Aorta (tissue), 5 donors: ENCODE results near the gene SLC38A3. TPM values are rescaled to one million over a fixed set of nuclear protein-coding genes. Genes with fewer than 3 reads are reported as not detected.

Experiments
- ATAC-seq: fragments of 200-7000 bp; cut with Tn5 transposase; one replicate; pipeline ENCODE4 v1.9.1; 2022; ENCODE audit warnings: moderate library complexity; ENCODE audit not compliant: low FRiP score
- DNase-seq, 2 donors: peaks; one replicate each; pipeline ENCODE4 v3.0.0-alpha.2; 2020
- H3K27ac ChIP-seq, 2 donors: one replicate each; pipeline ENCODE4 v1.5.1; 2013; ENCODE audit warnings: low read length in 2 of 2, mild to moderate bottlenecking in 2 of 2, moderate library complexity in 2 of 2, control low read depth in 1 of 2, inconsistent platforms in 1 of 2, low read depth in 1 of 2
- H3K27me3 ChIP-seq, 2 donors: one replicate each; pipeline ENCODE4 v1.6.1; 2013; ENCODE audit warnings: control low read depth in 1 of 2, low read length in 1 of 2, mild to moderate bottlenecking in 1 of 2, moderate library complexity in 1 of 2; ENCODE audit not compliant: insufficient read depth in 2 of 2, control insufficient read depth in 1 of 2
- H3K36me3 ChIP-seq, 2 donors: one replicate each; pipeline ENCODE4 v1.6.1; 2013; ENCODE audit warnings: control low read depth in 1 of 2, low read length in 1 of 2, mild to moderate bottlenecking in 1 of 2; ENCODE audit not compliant: insufficient read depth in 2 of 2, control insufficient read depth in 1 of 2
- H3K4me1 ChIP-seq, 2 donors: one replicate each; pipeline ENCODE4 v1.6.1; 2013; ENCODE audit warnings: low read length in 2 of 2, control low read depth in 1 of 2, mild to moderate bottlenecking in 1 of 2, moderate library complexity in 1 of 2; ENCODE audit not compliant: insufficient read depth in 2 of 2, control insufficient read depth in 1 of 2
- H3K4me3 ChIP-seq, 2 donors: one replicate each; pipeline ENCODE4 v1.5.1; 2013; ENCODE audit warnings: low read length in 2 of 2, control low read depth in 1 of 2, mild to moderate bottlenecking in 1 of 2
- H3K9me3 ChIP-seq: one replicate; pipeline ENCODE4 v1.6.1; 2013; ENCODE audit warnings: mild to moderate bottlenecking, low read length; ENCODE audit not compliant: control insufficient read depth
- WGBS, 2 donors: extraction: QIAGEN DNeasy Blood & Tissue Kit; methylation state at CpG; one replicate each; pipeline ENCODE4 v1.1.7; 2013; 5-methylcytosine and 5-hydroxymethylcytosine counted together
- intact Hi-C, 2 donors: fragments of 100-400 bp; cut with DNase I; formaldehyde crosslinking; loops; one replicate each; pipeline versions ENCODE4 v1.14.2 to v1.15.0; 2022
- polyA plus RNA-seq, 2 donors: library from polyadenylated mRNA; stranded (reverse); fragments of 200-250 nt; gene quantifications; one replicate each; pipeline ENCODE4 v1.2.3, GENCODE V29; 2013
- total RNA-seq, 2 donors: library from RNA; stranded (reverse); fragmentation: NEBNext Ultra II Directional; extraction: Animal tissue kit (Norgen Biotek cat#: 25700); gene quantifications; one replicate each; pipeline ENCODE4 v1.2.1, GENCODE V29; 2021
- donor health status: healthy with polysubstance abuse.
- donor health status: Bipolar disorder and iron deficiency.
- donor health status: DM: no; HTN: no; CAD: no.
- donor health status: DM: no; HTN: no; CAD: no.
- donor health status: DM: yes; HTN: yes; CAD: no.

Gene SLC38A3
- total and polyA plus RNA-seq, 4 donors, result 0.19 to 1.4 (median 0.56) TPM; not detected in 1

DNA sequence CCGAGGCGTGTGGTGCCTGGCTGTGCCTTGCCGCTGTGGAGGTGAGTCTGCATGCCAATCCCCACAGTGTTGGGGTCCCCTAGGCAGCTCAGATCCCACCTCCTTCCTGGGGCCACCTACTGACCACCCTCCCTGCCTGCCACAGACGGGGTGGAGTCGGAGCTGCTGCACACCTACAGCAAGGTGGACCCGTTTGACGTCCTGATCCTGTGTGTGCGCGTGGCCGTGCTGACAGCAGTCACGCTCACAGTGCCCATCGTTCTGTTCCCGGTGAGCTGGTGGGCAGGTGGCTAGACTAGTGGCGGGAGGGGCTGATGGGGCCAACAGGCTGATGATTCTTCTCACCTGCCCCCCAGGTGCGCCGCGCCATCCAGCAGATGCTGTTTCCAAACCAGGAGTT is 13.4 kb downstream of the SLC38A3 start:
- H3K27me3 ChIP-seq, result no peaks in the 10 kb centered on the region
- DNase-seq (no peak), ATAC-seq (no peak)
- no peak overlapping the region for H3K27ac ChIP-seq
- no peaks in the 10 kb centered on the region for H3K4me1 ChIP-seq
- no peaks in the 10 kb centered on the region for H3K9me3 ChIP-seq
- no peak overlapping the region for H3K4me3 ChIP-seq
- WGBS, 2 donors, result 93 to 94% methylated on average over 17 of the region's 17 CpGs
- no peaks in the 10 kb centered on the region for H3K36me3 ChIP-seq
- intact Hi-C loops, result no loop called here

DNA sequence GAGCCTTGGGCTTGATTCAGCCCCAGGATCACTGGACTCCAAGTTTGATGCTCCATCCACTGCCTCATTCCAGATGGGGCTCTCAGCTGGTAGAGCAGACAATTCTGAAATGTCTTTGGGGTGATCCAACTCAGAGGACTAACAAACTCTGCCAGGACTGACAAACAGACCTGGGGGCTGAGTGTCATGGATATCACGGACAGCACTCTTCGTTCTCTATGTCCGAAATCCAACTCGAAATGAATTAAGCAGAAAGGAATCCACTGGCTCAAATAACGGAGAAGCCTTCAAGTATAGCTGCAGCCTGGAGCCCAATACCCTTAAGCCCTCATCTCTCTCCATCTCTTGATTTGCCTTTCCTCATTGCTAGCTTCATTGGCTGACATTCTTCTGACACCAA is 14.2 kb downstream of the SLC38A3 start:
- Histone ChIP-seq H3K27me3 (no peaks in the 10 kb centered on the region), H3K27ac (no peak overlapping the region), H3K4me1 (no peaks in the 10 kb centered on the region), H3K36me3 (no peaks in the 10 kb centered on the region), H3K9me3 (no peaks in the 10 kb centered on the region), H3K4me3 (no peak overlapping the region)
- DNase-seq (no peak), ATAC-seq (no peak)
- intact Hi-C loops, result no loop called here
- 74 to 86% methylated on average over 5 of the region's 5 CpGs for WGBS, 2 donors

GRCh38 chr3:50220109-50220508 is 15.0 kb downstream of the SLC38A3 start:
- 64 to 69% methylated on average over 6 of the region's 6 CpGs for WGBS, 2 donors
- ATAC-seq, result no peak
- no peak for DNase-seq
- intact Hi-C loops, result no loop called here
- Histone ChIP-seq H3K4me1 (no peaks in the 10 kb centered on the region), H3K4me3 (no peak overlapping the region), H3K27ac (no peak overlapping the region), H3K9me3 (no peaks in the 10 kb centered on the region), H3K27me3 (no peaks in the 10 kb centered on the region), H3K36me3 (no peaks in the 10 kb centered on the region)

DNA sequence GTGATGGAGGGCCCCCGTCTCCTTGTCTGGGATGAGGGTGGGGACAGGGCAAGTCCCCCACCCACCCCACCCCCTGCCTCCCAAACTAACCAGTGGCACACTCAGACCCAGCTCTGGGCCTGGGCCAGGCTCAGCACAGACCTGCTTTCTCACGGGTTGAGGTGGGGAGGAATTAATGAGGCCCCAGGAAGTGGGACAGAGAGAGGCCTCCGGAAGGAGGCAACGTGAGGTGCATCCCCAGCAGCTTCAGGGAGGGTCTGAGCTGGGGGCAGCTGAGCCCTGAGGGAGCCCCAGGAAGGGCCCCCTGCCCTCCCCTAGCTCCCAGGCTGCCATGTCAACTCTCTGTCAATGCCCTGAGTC is 16.0 kb downstream of the SLC38A3 start:
- ATAC-seq (no peak), DNase-seq (no peak)
- Histone ChIP-seq H3K9me3 (no peaks in the 10 kb centered on the region), H3K4me3 (no peak overlapping the region), H3K36me3 (no peaks in the 10 kb centered on the region), H3K4me1 (no peaks in the 10 kb centered on the region), H3K27me3 (no peaks in the 10 kb centered on the region), H3K27ac (no peak overlapping the region)
- 49 to 63% methylated on average over 4 of the region's 4 CpGs for WGBS, 2 donors
- intact Hi-C loops, result no loop called here

DNA sequence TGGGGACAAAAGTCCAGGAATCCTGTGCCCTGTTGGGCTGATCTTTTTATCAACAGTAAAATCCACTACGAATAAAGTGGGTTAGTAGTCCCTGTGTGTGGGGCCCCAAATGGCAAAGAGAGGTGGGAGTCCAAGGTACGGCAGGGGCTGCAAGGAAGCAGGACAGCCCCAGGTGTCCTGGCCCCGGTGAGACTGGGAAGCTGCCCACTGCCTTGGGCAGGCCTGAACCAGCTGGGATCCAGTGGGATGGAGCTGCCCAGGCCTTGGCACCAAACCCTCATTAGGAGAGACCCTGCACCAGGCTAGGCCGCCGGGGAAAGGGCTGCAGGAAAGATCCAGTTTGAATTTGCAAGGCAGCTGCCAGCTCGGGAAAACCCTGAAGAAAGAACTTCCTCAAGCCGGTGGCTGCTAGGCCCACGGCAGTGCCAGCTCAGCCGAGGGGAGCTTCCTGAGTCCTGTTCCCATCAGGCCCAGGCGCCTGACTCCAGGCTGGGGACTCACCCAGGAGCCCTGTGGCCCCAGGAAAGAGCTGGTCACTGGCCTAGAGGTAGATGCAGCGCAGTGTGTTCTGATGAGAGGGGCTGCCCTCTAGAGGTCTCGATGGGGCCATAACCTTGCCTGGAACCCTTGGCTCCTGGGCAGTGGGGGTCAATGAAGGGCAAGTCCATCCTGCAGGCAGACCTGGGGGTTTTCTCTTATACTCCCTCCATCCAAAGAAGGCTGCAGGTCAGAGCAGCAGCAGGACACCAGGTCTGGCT is 16.5 kb downstream of the SLC38A3 start:
- no peaks in the 10 kb centered on the region for H3K36me3 ChIP-seq
- ATAC-seq (no peak), DNase-seq (no peak)
- no peaks in the 10 kb centered on the region for H3K9me3 ChIP-seq
- no peak overlapping the region for H3K4me3 ChIP-seq
- intact Hi-C loops, result no loop called here
- no peaks in the 10 kb centered on the region for H3K27me3 ChIP-seq
- WGBS, 2 donors, result 57 to 58% methylated on average over 12 of the region's 12 CpGs
- H3K27ac ChIP-seq, result no peak overlapping the region
- no peaks in the 10 kb centered on the region for H3K4me1 ChIP-seq

DNA sequence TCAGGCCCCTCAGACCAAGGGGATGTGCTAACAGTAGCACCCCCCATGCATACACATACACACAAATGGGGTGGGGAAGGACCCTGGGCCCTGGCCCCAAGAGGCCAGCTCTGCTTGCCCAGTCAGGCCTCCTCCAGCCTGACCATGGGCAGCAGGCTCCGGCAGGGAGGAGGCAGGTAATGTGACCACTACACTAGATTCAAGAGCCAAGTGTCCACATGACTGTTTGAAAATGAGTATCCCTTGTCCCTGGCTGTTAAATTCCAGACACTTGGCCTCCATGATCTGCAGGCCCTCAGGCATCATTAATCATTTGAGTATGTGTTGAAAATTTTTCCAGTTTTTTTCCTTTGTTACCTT is 17.1 kb downstream of the SLC38A3 start:
- Histone ChIP-seq H3K27ac (no peak overlapping the region), H3K27me3 (no peaks in the 10 kb centered on the region), H3K9me3 (no peaks in the 10 kb centered on the region), H3K4me1 (no peaks in the 10 kb centered on the region), H3K4me3 (no peak overlapping the region), H3K36me3 (no peaks in the 10 kb centered on the region)
- intact Hi-C loops, result no loop called here
- no peak for ATAC-seq
- DNase-seq, result no peak
- WGBS, 2 donors, result 75 to 82% methylated on average over 1 of the region's 1 CpG

DNA sequence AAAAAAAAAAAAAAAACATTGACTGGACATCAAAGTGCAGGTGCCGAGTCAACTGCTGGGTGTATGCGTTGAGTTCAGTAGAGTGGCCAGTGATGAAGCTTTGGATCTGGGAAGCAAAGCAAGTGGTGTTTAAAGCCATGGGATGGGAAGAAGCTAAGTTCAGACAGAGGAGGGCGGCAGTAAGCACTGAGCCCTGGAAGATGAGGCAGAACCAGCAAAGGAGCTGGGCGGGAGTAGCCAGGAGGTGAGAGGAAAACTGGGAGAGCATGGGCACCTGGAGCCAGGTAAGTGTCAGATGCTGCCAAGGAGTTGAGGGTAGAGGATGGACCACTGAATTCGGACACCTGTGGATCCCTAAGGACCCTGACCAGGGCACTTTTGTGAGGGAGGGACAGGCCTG is 19.6 kb downstream of the SLC38A3 start:
- intact Hi-C loops, result loop anchor here in 1 of 2 donors (2.0 kb wide), 1 partner anchor 30 kb away; no protein-coding TSS in a partner anchor
- Histone ChIP-seq H3K36me3 (no peaks in the 10 kb centered on the region), H3K9me3 (no peaks in the 10 kb centered on the region), H3K27ac (no peak overlapping the region), H3K27me3 (no peaks in the 10 kb centered on the region), H3K4me3 (no peak overlapping the region), H3K4me1 (no peaks in the 10 kb centered on the region)
- ATAC-seq (no peak), DNase-seq (no peak)
- 77 to 79% methylated on average over 5 of the region's 5 CpGs for WGBS, 2 donors

GRCh38 chr3:50226888-50227389 is 21.9 kb downstream of the SLC38A3 start:
- H3K4me3 ChIP-seq, result peak overlapping the region; percentile 19 to 56
- H3K4me1 ChIP-seq, result no peaks in the 10 kb centered on the region
- whole genome bisulfite sequencing, 2 donors, result 1% methylated on average over 35 to 40 of the region's 40 CpGs
- peak; percentile 78 to 85 for DNase-seq
- H3K36me3 ChIP-seq, result no peaks in the 10 kb centered on the region
- H3K27me3 ChIP-seq, result no peaks in the 10 kb centered on the region
- no peak overlapping the region for H3K27ac ChIP-seq
- intact Hi-C loops, result loop anchor here (1.0 to 2.0 kb wide), 4 partner anchors 18 to 48 kb away; no protein-coding TSS in a partner anchor
- peak; percentile 61 for ATAC-seq
- no peaks in the 10 kb centered on the region for H3K9me3 ChIP-seq
